Esophagus muscularis mucosa (tissue), 4 donors: ENCODE measurements around the gene POMC.

ENCODE experiments used
- EP300 ChIP-seq: sonication (generic); formaldehyde crosslinking; IDR thresholded peaks from one replicate; pipeline ENCODE4 v1.6.1; 2017; ENCODE audit warnings: antibody characterized with exemption
- POLR2A ChIP-seq: fragments of 450-650 bp; IDR thresholded peaks from one replicate; pipeline ENCODE4 v1.6.1; 2017; ENCODE audit warnings: antibody characterized with exemption, moderate library complexity, mild to moderate bottlenecking, low read depth
- POLR2AphosphoS5 ChIP-seq, 2 donors: sonication (generic); formaldehyde crosslinking; IDR thresholded peaks; one replicate each; pipeline ENCODE4 v1.6.1; 2017; ENCODE audit warnings: antibody characterized with exemption in 2 of 2
- TF ChIP-seq, protein P1 (sequence below), 3 experiments: fragments of 200-600 bp in 2 of 3; fragments of 450-650 bp in 1 of 3; sonication (generic) in 2 of 3; IDR thresholded peaks; one replicate each; pipeline ENCODE4 v1.5.1; 2017 to 2019; ENCODE audit warnings: antibody characterized with exemption in 3 of 3, mild to moderate bottlenecking in 2 of 3, moderate library complexity in 1 of 3

DNA sequence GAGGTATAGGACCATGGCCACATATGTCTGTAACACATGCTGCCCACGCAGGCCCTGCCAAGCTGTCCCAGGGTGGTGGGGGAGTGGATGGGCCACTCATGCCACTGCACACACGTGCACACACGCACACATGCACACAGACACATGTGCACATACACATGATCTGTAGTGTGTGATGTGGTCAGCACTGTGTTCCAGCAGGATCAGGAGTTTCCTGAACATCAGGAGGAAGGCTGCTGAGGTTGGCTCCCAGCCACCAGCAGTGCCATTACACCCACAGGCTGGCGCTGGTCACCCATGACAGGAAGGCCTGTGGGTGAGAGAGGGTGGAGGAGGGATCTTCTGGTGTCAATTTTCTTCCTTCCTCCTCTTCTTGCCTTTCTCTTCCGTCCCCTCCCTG lies 44.7 kb downstream of the POMC start:
- TF ChIP-seq, protein P1, sequence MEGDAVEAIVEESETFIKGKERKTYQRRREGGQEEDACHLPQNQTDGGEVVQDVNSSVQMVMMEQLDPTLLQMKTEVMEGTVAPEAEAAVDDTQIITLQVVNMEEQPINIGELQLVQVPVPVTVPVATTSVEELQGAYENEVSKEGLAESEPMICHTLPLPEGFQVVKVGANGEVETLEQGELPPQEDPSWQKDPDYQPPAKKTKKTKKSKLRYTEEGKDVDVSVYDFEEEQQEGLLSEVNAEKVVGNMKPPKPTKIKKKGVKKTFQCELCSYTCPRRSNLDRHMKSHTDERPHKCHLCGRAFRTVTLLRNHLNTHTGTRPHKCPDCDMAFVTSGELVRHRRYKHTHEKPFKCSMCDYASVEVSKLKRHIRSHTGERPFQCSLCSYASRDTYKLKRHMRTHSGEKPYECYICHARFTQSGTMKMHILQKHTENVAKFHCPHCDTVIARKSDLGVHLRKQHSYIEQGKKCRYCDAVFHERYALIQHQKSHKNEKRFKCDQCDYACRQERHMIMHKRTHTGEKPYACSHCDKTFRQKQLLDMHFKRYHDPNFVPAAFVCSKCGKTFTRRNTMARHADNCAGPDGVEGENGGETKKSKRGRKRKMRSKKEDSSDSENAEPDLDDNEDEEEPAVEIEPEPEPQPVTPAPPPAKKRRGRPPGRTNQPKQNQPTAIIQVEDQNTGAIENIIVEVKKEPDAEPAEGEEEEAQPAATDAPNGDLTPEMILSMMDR (IDR thresholded peaks at IDR 0.05): no peak
- TF ChIP-seq POLR2A: no peak
- TF ChIP-seq POLR2AphosphoS5 (IDR thresholded peaks at IDR 0.05): no peak
- TF ChIP-seq EP300: no peak
